ENCODE data around the gene UGT1A5.

DNA sequence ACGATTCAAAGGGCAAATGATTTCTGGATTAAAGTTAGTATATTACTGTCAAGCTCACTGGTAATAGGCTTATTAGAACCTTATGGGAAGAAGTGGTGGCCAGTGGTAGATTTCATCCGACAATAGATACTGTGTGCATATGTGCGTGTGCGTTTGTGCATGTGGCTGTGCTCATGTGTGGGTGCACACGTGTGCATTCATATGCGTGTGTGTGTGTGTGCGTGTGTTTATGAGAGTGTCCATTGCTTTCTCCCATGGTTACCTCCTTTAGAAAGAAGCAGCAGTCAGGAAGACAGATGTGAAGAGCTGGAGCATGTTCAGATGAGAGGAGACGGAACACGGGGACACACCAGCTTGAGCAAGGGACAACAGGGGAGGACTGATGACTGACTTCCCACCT, 56.6 kb downstream of the UGT1A5 start:
- TF ChIP-seq CTCF (conservative IDR thresholded peaks at IDR 0.05), result no peak
- TF ChIP-seq ZFX (IDR thresholded peaks at IDR 0.05), result no peak
